Stimulated activated naive CD8-positive, alpha-beta T cell treated with anti-CD3 and anti-CD28 coated beads, Interleukin-15, Interleukin-2, amounts not matched to agents 100 ng/mL and 50 ng/mL, for 24 hours (primary cell): ENCODE results near the gene CRYBG3.

ENCODE experiments used
- H3K27ac Mint-ChIP-seq: one replicate; pipeline ENCODE4 v1.8.0; 2021; ENCODE audit warnings: mild to moderate bottlenecking, mixed read lengths
- H3K27me3 Mint-ChIP-seq: one replicate; pipeline ENCODE4 v1.8.0; 2021; ENCODE audit warnings: mixed read lengths
- H3K36me3 Mint-ChIP-seq: one replicate; pipeline ENCODE4 v1.8.0; 2021; ENCODE audit warnings: low read depth, mixed read lengths
- H3K4me1 Mint-ChIP-seq: one replicate; pipeline ENCODE4 v1.8.0; 2021; ENCODE audit warnings: low read depth, mixed read lengths
- H3K4me3 Mint-ChIP-seq: one replicate; pipeline ENCODE4 v1.8.0; 2021; ENCODE audit warnings: mild to moderate bottlenecking, mixed read lengths
- H3K9me3 Mint-ChIP-seq: one replicate; pipeline ENCODE4 v1.8.0; 2021; ENCODE audit warnings: mixed read lengths

Gene CRYBG3

DNA sequence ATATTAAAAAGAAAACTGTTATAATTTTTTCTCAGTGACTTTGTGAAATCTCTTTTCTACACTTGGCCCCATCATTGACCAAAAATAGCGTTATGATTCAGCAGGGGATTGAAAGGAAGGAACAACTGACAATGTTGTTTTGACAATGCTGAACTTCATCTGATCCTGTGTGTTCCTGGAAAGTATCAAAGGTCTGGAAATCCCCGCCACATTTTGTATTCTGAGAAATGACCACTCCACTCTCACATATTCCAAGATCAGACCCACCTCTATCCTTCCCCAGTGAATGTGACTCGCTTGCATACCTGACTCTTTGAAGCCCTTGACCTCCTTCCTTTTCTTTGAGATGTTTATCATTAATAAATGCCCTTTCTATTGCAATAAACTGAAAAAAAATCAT, 160.1 kb downstream of the CRYBG3 start:
- H3K27me3 Mint-ChIP-seq = peaks cover 10% of the 10 kb centered on the region
- peaks cover 22% of the 10 kb centered on the region for H3K4me1 Mint-ChIP-seq
- peak overlapping the region; percentile 26 for H3K4me3 Mint-ChIP-seq
- no peaks in the 10 kb centered on the region for H3K9me3 Mint-ChIP-seq
- peak overlapping the region; percentile 86 for H3K27ac Mint-ChIP-seq
- no peaks in the 10 kb centered on the region for H3K36me3 Mint-ChIP-seq

DNA sequence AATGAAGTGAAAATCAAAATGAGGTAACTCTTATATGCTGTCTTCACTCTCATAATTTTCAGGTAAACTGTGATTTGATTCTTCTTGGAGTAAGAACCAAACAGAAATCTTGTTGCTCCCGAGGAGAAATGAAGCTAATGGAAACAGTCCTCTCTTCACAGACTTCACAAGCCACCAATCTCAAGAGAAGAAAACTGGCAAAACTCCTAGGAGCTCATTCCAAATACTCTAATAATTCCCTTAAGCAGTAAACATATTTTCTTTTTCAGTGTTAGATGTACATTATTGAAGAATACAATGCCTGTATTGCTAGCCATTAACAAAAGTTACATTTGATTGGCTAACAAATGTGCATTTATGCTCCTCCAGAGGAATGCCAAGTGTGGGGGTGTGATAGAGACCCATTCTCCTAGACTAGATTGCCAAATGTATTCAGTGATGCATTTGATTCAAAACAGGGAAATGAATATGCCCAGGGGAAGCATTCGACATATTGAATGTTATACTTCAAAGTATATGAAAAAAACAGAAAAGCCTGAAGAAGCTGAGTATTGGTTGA, 162.2 kb downstream of the CRYBG3 start:
- Mint-ChIP-seq H3K36me3 (no peaks in the 10 kb centered on the region), H3K9me3 (peaks cover 4% of the 10 kb centered on the region), H3K4me1 (peaks cover 22% of the 10 kb centered on the region), H3K4me3 (no peak overlapping the region), H3K27ac (no peak overlapping the region), H3K27me3 (peaks cover 10% of the 10 kb centered on the region)

DNA sequence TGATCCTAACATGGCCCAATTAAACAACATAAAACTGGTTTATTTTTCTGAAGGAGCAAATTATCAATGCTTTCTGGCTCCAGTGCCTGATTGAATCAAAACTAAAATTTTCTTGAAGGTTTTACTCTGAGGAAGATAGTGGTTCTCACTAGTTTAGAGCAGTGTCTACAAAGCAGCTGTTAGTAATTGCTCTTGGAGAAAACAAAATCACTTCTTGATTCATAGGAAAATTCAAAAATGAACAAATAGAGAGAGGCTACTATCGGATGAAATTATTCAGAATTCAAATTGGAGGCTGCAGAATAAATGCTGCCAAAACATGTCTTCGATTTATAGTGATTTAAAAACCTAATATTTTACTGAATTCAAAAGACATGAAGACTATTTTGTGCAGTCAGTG, 165.5 kb downstream of the CRYBG3 start:
- no peak overlapping the region for H3K4me3 Mint-ChIP-seq
- peaks cover 4% of the 10 kb centered on the region for H3K9me3 Mint-ChIP-seq
- no peak overlapping the region for H3K27ac Mint-ChIP-seq
- no peaks in the 10 kb centered on the region for H3K36me3 Mint-ChIP-seq
- H3K27me3 Mint-ChIP-seq = peaks cover 10% of the 10 kb centered on the region
- peaks cover 24% of the 10 kb centered on the region for H3K4me1 Mint-ChIP-seq

DNA sequence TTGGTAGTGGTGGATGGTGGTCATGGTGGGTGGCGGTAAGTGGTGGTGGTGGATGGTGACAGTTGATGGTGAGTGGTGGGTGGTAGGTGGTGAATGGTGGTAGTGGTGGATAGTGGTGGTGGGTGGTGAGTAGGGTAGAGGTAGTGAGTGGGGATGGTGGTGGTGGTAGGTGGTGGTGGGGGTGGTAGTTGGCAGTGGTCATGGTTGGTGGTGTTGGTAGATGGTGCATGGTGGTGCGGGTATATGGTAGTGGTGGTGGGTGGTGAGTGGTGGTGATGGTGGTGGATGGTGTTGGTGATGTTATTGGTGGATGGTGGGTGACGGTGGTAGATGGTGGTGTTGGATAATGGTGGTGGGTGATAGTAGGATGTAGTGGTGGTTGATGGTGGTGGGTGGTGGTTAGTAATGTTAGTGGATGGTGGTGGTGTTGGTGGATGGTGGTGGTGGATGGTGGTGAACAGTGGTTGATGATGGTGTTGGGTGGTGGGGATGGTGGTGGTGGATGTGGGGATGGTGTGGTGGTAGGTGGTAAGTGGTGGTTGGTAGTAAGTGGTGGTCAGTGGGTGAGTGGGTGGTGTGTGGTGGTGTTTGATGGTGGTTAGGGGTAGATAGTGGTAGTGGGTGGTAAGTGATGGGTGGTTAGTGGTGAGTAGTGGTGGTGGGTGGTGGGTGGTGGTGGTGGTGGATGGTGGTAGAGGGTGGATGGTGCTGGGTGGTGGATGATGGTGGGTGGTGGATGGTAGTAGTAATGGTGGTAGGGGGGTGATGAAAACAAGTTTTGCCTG, 167.2 kb downstream of the CRYBG3 start:
- no peak overlapping the region for H3K4me3 Mint-ChIP-seq
- H3K27me3 Mint-ChIP-seq = peaks cover 6% of the 10 kb centered on the region

DNA sequence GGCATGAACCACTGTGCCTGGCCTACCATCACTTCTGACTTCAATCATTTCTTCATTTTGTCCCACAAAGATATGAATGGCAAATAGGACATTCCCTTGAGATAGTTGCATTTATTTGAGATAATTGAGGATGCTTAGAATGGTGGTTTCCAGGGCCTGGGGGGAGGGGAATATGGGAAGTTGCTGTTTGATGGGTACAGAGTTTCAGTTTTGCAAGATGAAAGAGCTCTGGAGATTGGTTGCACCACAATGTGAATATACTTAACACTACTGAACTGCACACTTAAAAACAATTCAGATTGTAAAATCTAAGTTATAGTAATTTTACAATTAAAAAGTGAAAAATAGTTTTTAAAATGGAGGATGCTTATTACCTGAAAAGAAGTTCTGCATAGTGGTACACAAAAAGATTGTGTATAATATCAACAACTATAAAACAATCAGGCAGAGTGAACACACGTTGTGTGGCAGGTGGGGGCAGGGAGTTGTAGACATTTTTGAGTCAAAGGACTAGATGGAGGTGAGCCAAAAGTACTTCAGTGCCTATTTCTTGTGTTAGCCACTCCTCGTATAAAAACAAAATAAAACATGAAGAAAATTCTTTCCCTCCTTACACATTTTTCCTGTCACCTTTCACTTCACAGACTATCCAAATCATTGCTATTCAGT, 168.9 kb downstream of the CRYBG3 start:
- Mint-ChIP-seq H3K36me3 (no peaks in the 10 kb centered on the region), H3K4me3 (no peak overlapping the region)

More for the DNA sequence above, 167.2 kb downstream of the CRYBG3 start:
- Mint-ChIP-seq H3K9me3 (peaks cover 4% of the 10 kb centered on the region), H3K4me1 (peaks cover 17% of the 10 kb centered on the region), H3K27ac (no peak overlapping the region), H3K36me3 (no peaks in the 10 kb centered on the region)

DNA sequence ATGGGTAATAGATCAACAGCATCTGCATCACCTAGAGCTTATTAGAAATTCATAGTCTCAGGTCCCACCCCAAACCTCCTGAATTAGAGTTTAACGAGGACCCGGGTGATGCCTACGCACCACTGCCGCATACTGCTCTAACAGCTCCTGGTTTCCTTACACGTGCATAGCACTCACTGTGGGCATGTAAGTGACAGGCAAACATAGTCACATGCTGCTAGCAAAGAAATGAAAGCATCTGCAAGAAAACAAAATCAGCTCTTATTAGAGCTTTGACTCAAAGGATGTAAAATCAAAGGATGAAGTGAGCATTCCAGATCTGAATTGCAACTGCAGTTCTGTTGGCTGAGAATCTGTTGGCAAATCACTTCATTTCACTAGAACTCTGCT, 169.5 kb downstream of the CRYBG3 start:
- H3K4me1 Mint-ChIP-seq = peaks cover 17% of the 10 kb centered on the region
- peaks cover 4% of the 10 kb centered on the region for H3K9me3 Mint-ChIP-seq
- H3K4me3 Mint-ChIP-seq = no peak overlapping the region
- H3K27me3 Mint-ChIP-seq = no peaks in the 10 kb centered on the region
- H3K27ac Mint-ChIP-seq = no peak overlapping the region
- no peaks in the 10 kb centered on the region for H3K36me3 Mint-ChIP-seq

More for the DNA sequence above, 168.9 kb downstream of the CRYBG3 start:
- Mint-ChIP-seq H3K27me3 (no peaks in the 10 kb centered on the region), H3K27ac (peak overlapping the region; percentile 21), H3K4me1 (peaks cover 17% of the 10 kb centered on the region), H3K9me3 (peaks cover 4% of the 10 kb centered on the region)

DNA sequence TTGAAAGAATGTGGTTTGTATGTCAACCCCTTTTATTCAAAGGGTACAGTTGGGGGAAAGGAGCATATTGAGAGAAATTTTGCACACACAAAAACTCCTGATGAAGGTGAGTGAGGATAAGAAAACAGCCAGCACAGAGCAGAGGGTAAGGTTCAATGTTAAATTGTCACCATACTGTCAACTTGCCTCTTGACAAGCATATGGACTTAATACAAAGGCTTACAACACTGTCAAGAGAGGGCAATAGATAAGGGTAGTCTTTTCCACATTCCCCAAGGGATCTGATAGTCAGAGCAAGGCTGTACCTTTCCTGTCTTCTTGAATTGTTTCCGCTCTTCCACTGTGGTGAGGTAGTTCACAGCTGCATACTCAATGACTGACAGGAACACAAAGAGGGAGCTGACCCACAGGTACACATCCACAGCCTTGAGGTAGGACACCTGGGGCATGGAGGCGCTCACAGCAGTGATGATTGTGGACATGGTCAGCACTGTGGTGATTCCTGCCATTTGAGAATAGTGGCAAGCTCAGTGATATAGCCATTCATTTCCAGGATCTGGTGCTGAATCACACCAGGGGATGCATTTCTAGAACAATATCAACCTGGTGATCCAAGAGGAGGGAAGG, 170.8 kb downstream of the CRYBG3 start:
- Mint-ChIP-seq H3K36me3 (no peaks in the 10 kb centered on the region), H3K27me3 (no peaks in the 10 kb centered on the region), H3K27ac (no peak overlapping the region), H3K4me3 (no peak overlapping the region), H3K4me1 (peaks cover 17% of the 10 kb centered on the region), H3K9me3 (peaks cover 4% of the 10 kb centered on the region)

DNA sequence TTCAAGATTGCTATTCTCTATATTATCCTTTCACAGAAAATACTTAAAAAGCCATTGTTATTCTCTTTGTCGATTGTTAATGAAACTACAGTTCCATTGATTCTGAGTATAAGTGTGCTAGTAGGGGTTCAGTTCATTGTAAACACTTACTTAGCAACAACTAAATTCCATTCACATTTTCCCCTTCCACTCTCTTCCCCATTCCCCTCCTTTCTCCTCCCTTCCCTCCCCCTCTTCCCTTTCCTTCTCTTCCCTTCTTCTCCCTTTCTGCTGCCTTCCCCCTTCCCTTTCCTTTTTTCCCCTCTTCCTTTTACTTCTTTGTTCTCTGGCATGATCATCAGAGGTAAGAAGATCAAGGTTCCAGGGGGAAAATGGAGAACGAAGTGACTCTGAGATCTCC, 171.7 kb downstream of the CRYBG3 start:
- Mint-ChIP-seq H3K27ac (no peak overlapping the region), H3K9me3 (peaks cover under 1% of the 10 kb centered on the region), H3K27me3 (no peaks in the 10 kb centered on the region), H3K4me1 (peaks cover 17% of the 10 kb centered on the region), H3K36me3 (no peaks in the 10 kb centered on the region), H3K4me3 (no peak overlapping the region)

DNA sequence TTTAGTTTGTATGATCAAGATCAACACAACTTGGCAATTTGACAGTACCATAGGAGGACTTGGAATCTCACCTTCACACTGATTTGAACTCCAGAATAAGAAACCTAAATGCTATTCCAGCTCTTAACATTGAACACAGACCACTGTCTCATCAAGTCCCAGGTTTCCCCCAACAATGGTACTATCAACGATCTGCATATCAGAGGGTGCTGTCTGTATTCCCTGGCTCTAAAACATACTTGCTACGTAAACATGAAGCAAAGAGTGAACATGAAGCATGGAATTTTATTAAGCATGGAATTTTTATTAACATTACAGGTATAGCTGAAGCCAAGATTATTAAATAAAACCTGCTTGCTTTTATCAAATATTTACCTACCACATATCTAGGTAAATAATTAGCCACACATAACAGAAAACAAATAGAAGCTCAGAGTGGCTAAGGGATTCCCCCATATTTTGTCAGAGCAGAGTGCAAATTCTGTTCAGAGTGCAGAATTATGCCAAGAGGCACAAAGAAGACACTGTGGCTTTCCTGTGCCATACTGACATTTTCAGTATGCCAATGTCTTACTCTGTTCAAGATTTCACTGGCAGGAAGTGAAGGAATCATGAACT, 172.6 kb downstream of the CRYBG3 start:
- no peaks in the 10 kb centered on the region for H3K9me3 Mint-ChIP-seq
- H3K27me3 Mint-ChIP-seq = no peaks in the 10 kb centered on the region

More for the DNA sequence above, 172.6 kb downstream of the CRYBG3 start:
- Mint-ChIP-seq H3K4me1 (peaks cover 17% of the 10 kb centered on the region), H3K27ac (no peak overlapping the region), H3K4me3 (no peak overlapping the region), H3K36me3 (no peaks in the 10 kb centered on the region)
